ENCODE data around the gene COL11A2.

COL11A2 gene

DNA sequence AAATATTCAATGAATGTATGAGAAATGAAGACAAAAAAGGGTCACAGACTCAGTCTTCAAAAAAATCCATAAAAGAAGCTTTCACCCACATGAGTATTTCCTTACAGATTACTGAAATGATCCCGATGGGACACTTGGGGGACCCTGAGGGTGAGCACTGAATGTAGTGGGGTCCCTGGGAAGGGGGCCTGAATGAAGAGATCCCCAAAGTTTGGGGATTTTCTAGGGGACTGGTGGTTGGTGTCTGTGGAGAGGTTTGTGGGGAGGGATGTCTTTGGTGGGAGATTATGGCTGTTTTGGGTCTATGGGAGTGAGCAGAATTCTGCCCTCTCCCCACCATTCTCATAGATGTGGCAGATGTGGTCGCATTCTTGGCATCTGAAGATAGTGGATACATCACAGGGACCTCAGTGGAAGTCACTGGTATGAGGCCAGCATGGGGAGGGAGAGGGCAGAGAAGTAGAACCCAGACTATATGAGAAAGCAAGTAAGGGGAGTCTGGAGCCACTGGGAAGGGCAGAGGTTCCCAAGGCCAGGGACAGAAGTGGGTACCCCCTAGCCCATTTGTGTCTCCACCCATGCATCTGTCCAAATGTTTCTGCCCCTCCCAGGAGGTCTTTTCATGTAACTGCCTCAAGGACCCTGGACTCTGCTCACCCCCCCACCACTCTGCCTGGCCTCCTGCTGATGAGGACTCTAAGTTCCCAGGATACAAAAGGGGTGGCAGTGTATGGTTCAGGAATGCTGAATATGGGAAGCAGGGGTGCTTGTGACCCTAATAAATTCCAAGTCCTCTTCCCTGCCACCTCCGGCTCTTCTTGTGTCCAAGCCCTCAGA is 14.0 kb upstream of the COL11A2 start:
- DNase-seq (ENCODE audit: low spot score): no peak

DNA sequence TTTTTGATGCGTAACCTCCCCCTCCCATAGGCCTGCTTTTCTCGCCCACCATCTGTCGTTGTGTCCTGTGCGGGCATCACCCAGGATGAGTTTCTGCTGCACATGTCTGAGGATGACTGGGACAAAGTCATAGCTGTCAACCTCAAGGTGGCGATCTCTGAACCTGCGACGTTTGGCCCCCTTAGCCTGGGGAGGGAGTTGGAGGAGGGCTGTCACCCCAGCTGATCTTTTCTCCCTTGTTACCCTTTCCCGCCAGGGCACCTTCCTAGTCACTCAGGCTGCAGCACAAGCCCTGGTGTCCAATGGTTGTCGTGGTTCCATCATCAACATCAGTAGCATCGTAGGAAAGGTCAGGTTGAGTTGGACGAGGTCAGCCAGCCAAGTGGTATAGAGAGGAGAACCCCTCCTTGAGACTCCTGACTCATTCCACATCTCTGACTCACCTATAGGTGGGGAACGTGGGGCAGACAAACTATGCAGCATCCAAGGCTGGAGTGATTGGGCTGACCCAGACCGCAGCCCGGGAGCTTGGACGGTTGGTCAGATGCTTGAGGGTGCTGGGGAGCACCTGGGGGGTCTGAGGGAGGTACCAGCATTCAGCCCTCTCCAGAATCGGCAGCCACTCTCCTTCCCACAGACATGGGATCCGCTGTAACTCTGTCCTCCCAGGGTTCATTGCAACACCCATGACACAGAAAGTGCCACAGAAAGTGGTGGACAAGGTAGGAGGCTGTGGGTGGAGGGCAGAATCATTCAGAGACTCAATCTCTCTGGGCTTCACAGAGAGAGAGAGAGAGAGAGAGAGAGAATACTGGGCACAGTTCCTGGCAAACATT is 13.1 kb upstream of the COL11A2 start:
- peak; percentile 74 for DNase-seq (ENCODE audit: low spot score)

DNA sequence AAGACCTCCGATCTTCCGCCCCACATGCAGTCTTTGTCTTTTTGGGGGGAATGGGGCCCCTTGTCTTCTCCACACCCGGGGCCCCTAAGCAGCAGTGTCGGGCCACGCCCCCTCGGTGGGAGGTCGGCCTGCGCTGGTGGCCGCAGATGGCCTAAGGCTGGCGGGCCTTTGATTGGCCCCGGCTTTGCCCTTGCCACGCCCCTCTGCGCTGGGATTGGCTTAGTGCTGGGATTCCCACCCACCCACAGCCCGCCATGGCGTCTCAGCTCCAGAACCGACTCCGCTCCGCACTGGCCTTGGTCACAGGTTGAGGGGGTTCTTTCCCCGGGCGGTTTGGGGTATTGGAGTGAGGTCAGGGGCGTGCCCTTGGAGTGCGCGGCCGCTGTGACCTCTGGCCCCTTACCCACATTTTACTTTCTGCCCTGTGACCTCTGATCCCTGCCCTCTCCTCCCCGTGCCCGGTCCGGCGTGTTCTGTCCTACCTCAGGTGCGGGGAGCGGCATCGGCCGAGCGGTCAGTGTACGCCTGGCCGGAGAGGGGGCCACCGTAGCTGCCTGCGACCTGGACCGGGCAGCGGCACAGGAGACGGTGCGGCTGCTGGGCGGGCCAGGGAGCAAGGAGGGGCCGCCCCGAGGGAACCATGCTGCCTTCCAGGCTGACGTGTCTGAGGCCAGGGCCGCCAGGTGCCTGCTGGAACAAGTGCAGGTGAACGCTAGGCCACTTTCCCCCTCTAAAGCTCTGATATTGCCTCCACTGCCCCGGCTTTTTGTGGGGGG is 12.3 kb upstream of the COL11A2 start, which contains the start of gene HSD17B8:
TSS of gene HSD17B8 (plus strand) at position 241 of the 776 bp plus-strand sequence. CDS start at position 255, 14 bp downstream.
- DNase-seq (ENCODE audit: low spot score): peak; percentile 94

DNA sequence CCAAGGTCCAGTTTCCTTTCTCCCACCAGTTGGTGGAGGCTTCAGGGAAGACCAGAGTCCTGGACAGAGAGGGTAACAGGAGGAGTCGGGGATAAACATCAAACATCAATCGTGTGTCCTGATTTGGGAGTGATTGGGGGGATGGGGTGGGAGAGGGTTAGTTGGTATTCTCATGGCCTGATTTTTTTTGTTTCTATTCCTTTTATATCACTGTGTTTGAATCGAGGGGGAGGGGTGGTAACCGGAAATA is 11.8 kb upstream of the COL11A2 start:
- no peak for DNase-seq (ENCODE audit: low spot score)

DNA sequence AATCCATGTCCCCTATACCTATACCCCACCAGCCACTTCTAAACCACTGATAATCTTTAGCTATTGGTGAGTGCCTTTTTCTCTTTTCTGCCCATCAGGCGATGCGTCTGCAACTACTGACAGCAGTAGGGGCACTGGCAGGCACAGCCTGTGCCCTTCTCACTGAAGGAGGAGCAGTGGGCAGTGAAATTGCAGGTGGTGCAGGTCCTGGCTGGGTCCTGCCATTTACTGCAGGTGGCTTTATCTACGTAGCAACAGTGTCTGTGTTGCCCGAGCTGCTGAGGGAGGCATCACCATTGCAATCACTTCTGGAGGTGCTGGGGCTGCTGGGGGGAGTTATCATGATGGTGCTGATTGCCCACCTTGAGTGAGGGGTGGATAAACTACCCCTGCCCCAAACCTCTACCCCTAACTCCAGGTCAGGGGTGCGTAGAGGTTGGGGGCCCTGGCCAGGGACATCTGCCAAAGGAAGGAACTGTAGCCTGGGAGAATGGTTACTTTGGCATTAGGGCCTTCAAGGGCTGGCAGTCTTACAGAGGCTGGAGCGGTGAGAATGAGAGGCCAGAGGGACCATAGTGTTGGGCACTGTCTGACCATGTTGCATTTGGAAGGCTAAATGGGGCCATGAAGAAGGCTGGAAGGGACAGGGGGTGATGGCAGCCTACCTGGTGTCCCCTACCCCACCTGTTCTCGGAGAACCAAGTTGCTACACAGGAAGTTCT is 11.3 kb upstream of the COL11A2 start:
- no peak for DNase-seq (ENCODE audit: low spot score)

DNA sequence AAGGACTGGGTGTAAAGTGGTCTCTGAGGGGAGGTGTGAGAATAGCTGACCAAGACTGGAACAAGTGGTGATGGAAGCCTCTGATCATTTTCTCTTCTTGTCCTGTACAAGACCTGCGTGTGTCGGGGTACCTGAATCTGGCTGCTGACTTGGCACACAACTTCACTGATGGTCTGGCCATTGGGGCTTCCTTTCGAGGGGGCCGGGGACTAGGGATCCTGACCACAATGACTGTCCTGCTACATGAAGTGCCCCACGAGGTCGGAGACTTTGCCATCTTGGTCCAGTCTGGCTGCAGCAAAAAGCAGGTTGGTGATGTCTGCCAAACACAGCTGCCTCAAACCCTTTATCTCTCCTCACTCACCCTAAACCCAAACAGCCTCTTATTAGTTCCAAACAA is 10.5 kb upstream of the COL11A2 start:
- no peak for DNase-seq (ENCODE audit: low spot score)

DNA sequence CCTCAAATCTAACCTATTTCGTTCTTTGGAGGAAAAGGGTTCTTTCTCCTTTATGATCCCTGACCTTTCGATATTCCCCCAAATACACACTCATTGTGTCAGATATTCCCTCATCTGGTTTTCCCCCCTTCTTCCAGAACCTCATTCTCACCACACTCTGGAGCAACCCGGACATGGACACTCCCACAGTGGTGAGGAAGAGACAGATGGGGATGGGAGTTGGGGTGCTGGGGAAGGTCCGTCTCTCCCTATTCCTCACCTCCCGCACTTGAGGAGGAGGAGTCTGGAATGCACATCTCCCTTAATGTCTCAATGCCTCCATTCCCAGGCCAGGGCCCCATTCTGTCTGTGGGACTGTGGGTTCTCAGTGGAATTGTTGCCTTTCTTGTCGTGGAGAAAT is 9.7 kb upstream of the COL11A2 start:
- DNase-seq (ENCODE audit: low spot score): no peak

DNA sequence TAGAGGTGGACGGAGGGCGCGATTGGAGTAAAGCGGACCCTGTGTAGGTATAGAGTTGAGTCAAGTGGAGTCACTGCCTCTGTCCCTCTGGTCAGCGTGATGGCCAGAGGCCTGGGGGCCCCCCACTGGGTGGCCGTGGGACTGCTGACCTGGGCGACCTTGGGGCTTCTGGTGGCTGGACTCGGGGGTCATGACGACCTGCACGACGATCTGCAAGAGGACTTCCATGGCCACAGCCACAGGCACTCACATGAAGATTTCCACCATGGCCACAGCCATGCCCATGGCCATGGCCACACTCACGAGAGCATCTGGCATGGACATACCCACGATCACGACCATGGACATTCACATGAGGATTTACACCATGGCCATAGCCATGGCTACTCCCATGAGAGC is 8.9 kb upstream of the COL11A2 start:
- DNase-seq (ENCODE audit: low spot score): no peak

DNA sequence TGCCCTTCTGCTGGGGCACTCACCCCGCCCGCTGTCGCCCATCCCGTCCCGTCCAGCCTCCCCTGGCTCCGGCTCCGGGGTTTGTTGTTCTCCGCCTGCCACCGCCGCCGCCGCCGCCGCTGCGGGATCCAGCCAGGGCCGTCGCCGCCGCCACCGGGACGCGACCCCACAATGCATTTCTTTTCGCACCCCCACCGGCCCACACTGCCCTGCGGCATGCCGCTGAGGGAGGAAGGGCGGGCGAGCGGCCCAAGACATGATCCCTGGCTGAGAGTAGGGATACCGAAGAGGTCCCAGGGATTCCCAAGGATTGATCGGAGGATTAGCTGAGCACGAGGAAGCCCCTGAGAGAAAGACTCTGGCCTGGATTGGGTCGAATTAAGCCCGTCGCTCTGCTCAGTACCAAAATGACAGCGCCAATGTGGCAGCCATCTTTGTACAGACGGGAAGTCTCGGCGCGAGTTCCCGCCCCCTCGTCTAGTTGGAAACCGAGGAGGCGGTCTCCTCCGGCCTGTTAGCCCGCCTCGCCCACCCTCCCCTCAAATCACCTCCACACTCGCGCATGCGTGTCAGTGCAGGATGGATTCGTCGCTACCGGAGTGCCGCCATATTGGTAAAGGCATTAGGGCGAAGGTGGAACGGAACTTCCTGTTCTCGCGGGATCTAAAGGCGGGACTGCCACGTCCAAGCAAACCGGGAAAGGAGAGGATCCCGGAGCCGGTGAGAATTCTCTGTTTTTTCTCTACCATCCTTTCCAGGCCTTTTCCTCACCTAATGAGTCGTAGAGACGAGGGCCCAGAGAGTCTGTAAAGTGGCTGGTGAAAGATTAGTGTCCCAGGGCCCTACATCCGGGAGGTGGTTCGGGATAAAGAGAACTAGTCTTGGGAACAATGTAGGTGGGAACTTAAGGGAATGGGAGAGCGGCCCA is 8.2 kb upstream of the COL11A2 start, which contains the start of the genes RXRB and SLC39A7:
TSS of gene RXRB (minus strand) at position 447 of the 928 bp plus-strand sequence. CDS start at position 258, 189 bp downstream.
TSS of gene SLC39A7 (plus strand) at position 649 of the 928 bp plus-strand sequence. CDS start 379 bp downstream, outside the sequence.
- peak; percentile 99 for DNase-seq (ENCODE audit: low spot score)

DNA sequence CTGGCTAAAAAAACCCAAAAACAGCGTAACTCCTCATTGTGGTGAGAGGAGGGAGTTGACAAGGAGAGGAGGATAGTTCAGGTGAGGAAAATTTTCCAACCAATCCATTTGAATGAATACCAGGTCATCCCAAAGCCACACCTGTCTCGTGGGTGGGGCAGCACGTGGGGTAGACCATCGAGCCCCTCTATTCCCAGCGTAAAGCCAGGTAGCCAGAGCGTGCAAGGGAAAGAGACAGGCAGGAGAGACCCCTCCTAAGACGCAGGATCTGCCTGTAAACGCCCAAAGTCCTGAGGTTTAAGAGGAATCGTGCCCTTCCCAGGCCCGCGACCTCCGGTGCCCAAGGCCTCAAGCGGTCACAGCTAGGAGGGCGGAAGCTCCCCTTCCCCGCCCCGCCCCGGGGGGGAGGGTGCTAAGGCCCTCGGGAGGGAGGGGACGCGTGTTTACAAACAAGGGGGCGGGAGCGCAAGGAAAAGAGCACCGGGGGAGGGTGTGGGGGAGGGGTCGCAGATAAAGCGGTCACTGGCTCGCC is 7.5 kb upstream of the COL11A2 start:
- peak; percentile 81 for DNase-seq (ENCODE audit: low spot score)

DNA sequence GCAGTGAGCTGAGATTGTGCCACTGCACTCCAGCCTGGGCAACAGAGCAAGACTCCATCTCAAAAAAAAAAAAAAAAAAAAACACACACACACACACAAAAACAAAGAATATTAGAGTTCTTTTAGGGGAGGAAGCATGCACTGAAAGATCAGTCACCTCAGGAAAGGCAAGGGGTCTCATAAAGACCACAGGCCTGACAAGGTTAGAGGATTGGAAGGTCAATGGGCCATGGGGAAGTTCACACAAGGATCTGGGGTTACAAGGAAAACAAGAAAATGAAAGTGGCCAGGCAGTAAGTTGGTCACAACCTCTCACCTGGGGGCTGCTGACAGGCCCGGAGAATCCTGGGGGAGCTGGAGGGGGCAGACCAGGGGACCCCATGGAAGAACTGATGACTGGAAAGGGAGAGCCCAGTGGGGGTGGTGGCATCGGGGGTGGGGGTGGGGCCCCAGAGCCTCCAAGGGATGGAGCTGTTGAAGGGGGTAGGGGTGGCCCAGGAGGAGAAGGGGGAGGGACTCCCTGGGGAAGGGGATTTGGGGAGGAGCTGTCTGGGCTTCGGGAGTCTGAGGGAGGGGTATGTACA is 6.7 kb upstream of the COL11A2 start:
- DNase-seq (ENCODE audit: low spot score): no peak

DNA sequence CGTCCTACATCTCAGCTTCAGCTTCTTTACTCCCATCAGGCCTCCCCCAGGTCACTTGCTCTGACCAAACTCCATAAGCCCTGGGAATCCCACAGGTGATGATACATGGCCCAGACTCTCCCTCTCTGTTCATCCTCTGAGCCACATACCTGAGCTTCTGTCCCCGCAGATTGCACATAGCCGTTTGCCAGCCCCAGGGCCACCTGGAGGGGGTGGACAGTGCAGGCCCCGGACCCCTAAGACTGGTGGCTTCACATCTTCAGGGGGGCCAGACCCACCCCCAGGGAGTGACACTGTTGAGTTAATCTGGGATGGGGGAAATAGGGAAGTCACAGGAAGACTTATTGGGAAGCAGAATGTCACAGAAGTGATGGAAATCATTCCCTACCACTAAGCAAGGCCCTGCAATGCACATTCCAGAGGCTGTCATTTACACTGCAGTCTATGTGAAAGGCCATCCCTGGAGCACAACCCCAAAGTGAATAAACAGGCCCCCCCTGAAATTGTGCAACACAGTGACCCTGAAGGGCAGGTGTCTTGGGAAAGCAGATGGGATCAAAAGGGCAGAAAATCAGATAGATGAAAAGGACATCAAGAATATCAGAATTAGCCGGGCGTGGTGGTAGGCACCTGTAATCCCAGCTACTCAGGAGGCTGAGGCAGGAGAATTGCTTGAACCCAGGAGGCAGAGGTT is 6.0 kb upstream of the COL11A2 start:
- DNase-seq (ENCODE audit: low spot score): no peak

DNA sequence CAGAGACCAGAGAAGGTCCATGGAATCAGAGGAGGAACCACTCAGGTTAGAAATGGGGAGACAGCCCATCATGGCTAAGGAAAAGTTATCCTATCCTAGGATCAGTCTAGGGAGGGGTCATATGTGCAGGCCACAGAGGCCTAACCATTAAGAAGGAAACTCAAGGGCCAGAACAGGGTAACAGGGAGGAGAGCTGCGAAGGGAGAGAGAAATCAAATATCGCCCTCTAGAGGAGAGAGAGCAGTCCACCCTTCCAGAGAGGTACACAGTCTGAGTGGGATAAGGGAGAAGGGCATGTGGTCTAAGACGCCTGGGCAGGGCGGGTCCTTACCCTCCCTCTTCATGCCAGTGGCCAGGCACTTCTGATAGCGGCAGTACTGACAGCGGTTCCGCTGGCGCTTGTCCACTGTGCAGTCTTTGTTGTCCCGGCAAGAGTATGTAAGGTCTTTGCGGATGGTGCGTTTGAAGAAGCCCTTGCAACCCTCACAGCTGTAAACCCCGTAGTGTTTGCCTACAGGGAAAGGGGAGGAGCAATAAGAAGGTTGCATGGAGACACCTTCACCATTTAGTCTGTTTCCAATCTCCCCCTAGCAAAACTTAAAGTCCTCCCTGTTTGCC is 5.3 kb upstream of the COL11A2 start:
- peak; percentile 73 for DNase-seq (ENCODE audit: low spot score)

DNA sequence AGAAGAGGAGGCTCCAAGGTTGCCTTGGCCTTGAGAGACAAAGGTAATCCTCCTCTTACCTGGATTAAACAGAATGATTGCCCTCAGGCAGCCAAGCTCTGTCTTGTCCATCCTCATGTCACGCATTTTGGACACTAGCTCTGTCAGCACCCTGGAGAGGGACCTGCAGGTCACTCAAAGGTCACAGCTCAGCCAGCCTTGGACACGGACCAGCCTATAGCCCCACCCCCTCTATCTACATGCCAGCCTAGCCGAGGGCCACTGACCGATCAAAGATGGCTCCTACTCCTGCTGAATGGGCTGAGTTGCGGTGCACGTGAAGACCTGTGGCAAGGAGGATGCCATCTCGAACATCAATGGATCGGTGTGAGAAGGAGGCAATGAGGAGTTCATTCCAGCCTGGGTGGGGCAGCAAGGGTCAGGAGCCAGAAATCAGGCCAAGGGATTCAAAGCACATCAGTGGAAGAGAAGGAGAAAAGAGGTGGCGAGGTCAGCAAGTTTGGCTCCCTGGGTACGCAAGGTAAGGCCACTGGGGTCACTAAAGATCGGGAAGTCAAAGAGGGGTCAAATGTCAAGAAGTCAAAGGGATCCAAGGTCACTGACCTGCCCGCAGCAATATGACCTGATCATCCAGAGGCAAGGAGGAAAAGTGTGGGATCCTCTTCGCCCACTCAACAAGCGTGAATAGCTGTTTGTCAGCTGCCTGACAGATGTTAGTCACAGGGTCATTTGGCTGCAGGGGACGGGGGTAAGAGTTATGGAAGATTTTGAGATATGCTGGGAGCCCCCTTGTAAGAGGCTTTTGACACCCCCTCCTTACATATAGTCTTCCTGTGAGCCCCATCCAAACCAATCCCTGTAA is 3.3 kb upstream of the COL11A2 start:
- no peak for DNase-seq (ENCODE audit: low spot score)

DNA sequence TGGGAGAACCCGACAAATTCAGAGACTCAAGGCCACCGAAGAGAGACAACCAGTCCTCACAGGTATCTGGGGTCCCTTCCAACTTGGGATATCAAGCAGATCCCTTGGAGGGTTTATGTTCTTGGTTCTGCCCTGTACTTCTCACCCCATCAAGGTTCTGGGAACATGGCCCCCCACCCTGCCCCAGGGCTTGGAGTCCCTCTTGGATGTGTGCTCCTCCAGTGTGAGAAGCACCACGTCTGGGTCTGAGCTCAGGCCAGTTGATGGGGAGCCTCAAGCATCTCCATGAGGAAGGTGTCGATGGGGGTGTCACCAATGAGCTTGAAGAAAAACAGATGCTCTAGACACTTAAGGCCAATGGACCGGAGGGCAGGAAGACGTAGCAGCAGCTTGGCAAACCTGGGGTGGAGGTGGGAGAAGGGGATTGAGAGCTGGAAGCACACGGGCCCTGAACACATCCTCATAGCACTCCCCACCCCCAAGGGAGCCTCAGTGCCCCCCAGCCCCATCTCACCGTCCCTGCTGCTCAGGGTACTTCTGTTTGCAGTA is 2.2 kb upstream of the COL11A2 start:
- DNase-seq (ENCODE audit: low spot score): no peak

DNA sequence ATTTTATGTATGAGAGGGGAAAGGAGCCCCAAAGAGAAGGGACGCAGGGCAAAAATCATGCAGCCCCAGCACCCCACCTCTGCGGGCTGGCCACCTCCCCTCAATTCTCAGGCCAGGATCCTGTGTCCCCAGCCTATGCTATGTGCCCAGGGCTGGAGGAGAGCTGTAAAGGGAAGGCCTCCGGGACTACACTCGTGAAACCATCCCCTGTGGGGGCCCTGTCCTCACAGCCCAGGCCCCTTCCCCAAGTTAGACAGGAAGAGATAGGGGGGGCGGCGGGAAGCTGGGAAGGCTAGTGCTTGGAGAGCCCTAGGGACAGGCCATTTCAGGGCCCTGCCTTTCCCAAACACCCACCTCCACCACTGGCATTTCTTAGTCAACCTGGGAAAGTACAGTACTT is 1.4 kb upstream of the COL11A2 start:
- DNase-seq (ENCODE audit: low spot score): no peak
